ENCODE results near the gene OST4.

DNA sequence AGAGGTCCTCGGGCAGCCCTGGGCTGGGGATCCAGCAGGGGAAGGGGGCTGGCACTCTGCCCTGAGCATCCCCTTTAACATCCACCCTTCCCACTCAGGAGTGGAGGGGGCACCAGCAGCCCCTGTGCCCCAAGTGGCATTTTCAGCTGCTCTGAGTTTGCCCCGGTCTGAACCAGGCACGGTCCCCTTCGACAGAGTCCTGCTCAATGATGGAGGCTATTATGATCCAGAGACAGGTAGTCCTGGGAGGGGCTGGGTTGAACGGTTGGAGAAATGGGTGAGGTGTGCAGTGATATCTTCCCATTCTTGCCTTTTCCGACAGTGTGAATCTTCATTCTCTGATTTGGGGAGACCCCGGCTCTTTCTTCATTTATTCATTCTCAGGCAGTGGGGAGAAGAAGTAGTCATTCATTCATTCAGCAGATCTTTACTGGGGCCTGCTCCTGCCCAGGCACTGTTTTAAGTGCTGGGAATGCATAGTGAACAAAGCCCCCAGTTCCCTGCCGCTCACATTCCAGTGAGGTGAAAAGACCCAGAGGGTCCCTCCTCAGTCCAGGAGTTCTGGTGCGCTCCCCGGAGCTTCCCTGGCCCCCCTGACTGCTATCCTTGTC lies 13.7 kb upstream of the OST4 start:
- no peak for TF ChIP-seq POLR2A (IDR thresholded peaks at IDR 0.05; ENCODE audit: low read length)
- TF ChIP-seq GATA1 (IDR thresholded peaks at IDR 0.05; ENCODE audit: low read depth, low read length) = no peak
